Stimulated activated CD4-positive, alpha-beta T cell treated with anti-CD3 and anti-CD28 coated beads, Interleukin-4, amount 100 ng/mL, for 4 hours (primary cell): ENCODE data around the gene MAPKBP1.

Experiments used
- DNase-seq, 2 experiments: peaks; one replicate each; pipeline ENCODE4 v3.0.0-alpha.2; 2020

MAPKBP1 gene

GRCh38 chr15:41806291-41807181 lies 32.3 kb downstream of the MAPKBP1 start:
- no peak for DNase-seq

- DNase-seq: no peak
Measured at GRCh38 chr15:41809121-41809520, 34.8 kb downstream of the MAPKBP1 start.

DNA sequence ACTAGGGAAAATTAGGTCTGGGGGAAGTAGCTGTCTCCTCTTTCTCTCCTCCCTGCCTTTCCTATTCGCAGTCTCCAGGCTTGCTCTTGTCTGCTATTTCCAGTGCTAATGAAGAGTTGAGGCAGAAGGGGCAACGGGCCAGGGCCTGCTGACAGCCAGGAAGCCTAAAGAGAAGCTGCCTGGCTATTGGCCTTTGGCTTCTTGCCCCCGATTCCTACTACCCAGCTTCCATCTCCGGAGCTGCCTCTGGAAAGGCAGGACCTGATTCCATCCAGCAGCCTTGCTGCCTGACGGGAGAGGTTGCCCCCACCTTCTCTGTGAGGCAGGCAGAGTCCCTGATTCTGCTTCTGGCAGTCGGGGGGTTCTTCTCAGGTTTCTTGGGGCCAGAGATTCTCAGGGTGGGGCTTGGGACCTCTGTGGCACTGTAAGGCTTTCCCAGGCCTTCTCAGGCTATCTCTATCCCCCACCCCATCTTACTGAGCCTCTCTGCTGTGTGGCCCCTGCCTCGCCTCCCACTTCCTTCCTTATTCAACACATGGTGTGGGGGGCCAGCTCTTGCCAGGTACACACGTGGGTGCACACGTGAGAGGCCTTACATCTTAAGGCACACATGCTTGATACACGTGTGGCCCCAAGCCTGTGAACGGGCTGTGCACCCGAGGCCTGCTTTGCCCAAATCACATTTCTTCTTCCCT lies 35.4 kb downstream of the MAPKBP1 start:
- DNase-seq: no peak

GRCh38 chr15:41810651-41811431 lies 36.6 kb downstream of the MAPKBP1 start:
- DNase-seq: no peak

GRCh38 chr15:41811432-41812195 lies 37.3 kb downstream of the MAPKBP1 start:
- peak; percentile 66 to 68 for DNase-seq

GRCh38 chr15:41812820-41813375 lies 38.6 kb downstream of the MAPKBP1 start:
- DNase-seq: no peak

GRCh38 chr15:41813426-41813825 lies 39.1 kb downstream of the MAPKBP1 start:
- no peak for DNase-seq

GRCh38 chr15:41814534-41814933 lies 40.2 kb downstream of the MAPKBP1 start:
- no peak for DNase-seq

- no peak for DNase-seq
Measured at GRCh38 chr15:41816788-41817187, 42.5 kb downstream of the MAPKBP1 start.

DNA sequence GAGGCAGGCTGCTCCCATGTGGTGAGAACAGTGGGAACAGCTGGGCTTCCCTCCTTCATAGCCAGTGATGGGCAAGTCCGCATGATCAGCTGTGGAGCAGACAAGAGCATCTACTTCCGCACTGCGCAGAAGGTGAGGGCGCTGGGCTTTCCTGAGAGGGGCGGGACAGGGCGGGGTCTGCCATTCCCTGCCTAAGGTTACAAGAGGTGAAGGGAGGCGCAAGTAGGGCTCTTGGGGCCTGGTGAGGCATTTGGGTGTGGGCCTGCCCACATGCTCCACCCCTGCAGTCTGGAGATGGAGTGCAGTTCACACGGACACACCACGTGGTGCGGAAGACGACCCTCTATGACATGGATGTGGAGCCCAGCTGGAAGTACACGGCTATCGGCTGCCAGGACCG lies 43.0 kb downstream of the MAPKBP1 start:
- DNase-seq: no peak

DNA sequence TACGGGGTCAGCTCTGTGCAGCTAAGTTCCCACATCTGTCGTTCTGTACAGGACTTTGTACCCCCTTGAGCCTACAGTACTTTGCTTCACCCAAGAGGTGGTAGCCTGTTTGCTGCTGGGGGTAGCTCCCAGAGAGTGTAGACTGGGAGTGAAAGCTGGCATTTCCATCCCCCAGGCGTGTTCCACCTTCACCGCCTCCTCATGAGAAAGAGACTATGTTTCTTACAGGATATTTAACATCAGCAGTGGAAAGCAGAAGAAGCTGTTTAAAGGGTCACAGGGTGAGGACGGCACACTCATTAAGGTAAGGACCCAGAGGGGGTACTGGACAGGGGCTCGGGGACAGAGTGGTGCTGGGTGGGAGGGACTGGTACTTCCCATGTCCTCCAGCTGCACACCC lies 43.5 kb downstream of the MAPKBP1 start:
- DNase-seq: no peak

GRCh38 chr15:41819455-41820050 lies 45.3 kb downstream of the MAPKBP1 start:
- no peak for DNase-seq

GRCh38 chr15:41820791-41821423 lies 46.6 kb downstream of the MAPKBP1 start:
- DNase-seq: no peak

DNA sequence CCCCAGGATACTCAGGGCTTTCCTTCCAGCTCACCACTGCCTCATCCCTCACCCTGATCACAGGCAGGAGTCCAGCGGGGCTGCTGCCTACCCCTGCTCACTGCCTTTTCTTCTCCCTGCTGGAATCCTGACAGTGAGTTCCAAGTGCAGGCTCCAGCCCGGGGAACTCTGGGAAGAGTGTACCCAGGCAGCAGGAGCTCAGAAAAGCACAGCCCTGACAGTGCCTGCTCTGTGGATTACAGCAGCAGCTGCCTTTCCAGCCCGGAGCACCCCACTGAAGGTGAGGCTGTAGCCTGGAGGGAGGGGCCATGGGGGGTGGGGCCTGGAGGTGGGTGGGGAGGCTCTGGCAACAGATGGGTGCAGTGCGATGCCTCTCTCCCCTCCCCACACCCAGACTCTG lies 47.5 kb downstream of the MAPKBP1 start:
- no peak for DNase-seq

GRCh38 chr15:41822471-41822870 lies 48.2 kb downstream of the MAPKBP1 start:
- no peak for DNase-seq

DNA sequence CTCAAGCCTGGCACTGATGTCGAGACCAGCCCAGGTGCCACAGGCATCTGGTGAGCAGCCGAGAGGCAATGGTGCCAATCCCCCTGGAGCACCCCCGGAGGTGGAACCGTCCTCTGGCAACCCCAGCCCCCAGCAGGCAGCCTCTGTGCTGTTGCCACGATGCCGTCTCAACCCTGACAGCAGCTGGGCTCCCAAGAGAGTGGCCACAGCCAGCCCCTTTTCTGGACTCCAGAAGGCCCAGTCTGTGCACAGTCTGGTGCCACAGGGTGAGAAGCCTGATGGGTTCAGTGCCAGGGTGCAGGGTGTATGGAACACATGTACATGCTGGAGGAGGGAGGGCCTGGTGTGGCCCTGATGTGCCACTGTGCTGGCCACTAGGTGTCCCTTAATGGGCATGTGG lies 48.7 kb downstream of the MAPKBP1 start:
- DNase-seq: no peak

DNA sequence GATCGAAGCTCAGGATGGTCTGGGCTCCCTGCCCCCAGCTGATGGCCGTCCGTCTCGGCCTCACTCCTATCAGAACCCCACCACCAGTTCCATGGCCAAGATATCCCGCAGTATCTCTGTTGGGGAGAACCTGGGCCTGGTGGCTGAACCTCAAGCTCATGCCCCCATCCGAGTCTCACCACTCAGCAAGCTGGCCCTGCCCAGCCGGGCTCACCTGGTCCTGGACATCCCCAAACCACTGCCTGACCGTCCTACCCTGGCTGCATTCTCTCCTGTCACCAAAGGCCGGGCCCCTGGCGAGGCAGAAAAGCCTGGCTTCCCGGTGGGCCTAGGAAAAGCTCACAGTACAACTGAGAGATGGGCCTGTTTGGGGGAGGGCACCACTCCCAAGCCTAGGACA lies 49.2 kb downstream of the MAPKBP1 start:
- DNase-seq: no peak

DNA sequence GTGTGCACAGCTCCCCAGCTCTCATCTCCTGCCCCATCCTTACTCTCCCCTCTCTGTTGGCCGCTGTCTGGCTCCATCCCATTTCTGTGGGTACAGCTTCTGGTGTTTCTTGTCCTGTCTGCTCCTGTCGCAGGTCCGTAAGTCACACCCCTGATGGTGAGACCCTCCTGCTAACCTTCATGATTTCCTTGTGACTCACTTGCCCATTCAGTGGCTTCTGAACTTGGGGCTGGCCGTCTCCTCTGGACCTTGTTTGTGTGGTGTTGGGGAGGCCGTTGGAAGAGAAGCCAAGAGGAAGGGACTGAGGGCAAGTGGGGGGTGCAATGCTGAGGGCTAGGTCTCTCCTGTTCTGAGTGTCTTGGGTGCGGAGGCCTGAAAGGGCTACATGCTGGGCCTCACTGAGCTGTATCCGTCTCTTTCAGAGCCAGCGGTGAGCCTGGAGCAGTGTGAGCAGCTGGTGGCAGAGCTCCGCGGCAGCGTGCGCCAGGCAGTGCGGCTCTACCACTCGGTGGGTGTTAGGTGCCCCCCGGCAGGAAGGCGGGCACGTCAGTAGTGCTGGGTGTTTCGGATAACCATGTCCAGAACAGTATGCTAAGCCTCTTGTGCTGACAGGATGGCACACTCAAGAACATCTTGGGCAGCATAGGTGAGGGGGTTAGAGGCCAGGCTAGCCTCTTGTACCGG lies 49.9 kb downstream of the MAPKBP1 start:
- DNase-seq: no peak

- no peak for DNase-seq
Measured at GRCh38 chr15:41825145-41825544, 50.9 kb downstream of the MAPKBP1 start.
